CD4-positive, alpha-beta T cell treated with Interferon alpha-2 for 1 hour (primary cell): ENCODE measurements around the gene PANK1.

Experiments
- DNase-seq, 2 donors: peaks; one replicate each; pipeline ENCODE4 v3.0.0-alpha.2; 2020 to 2022

PANK1 gene

GRCh38 chr10:89644967-89645741 is at the start of gene PANK1:
TSS of gene PANK1 (minus strand) at chr10:89645242. CDS start at chr10:89644891, 351 bp downstream.
- DNase-seq, result peak; percentile 53 to 73

GRCh38 chr10:89693176-89693575 is 48.1 kb upstream of the PANK1 start:
- no peak for DNase-seq

GRCh38 chr10:89692416-89692815 is 47.4 kb upstream of the PANK1 start:
- no peak for DNase-seq

- DNase-seq, result no peak
Measured at GRCh38 chr10:89690027-89690426, 45.0 kb upstream of the PANK1 start.

- DNase-seq, result no peak
Measured at GRCh38 chr10:89685936-89686335, 40.9 kb upstream of the PANK1 start.

GRCh38 chr10:89684604-89685003 is 39.6 kb upstream of the PANK1 start:
- peak in 1 of 2 donors; percentile 11 for DNase-seq

GRCh38 chr10:89683883-89684282 is 38.8 kb upstream of the PANK1 start:
- no peak for DNase-seq

- DNase-seq, result no peak
Measured at GRCh38 chr10:89679986-89680385, 34.9 kb upstream of the PANK1 start.

- DNase-seq, result no peak
Measured at GRCh38 chr10:89677341-89677740, 32.3 kb upstream of the PANK1 start.

GRCh38 chr10:89670926-89671325 is 25.9 kb upstream of the PANK1 start:
- DNase-seq, result no peak

GRCh38 chr10:89669985-89670384 is 24.9 kb upstream of the PANK1 start:
- DNase-seq, result no peak

- no peak for DNase-seq
Measured at GRCh38 chr10:89668386-89669071, 23.5 kb upstream of the PANK1 start.

GRCh38 chr10:89666138-89666537 is 21.1 kb upstream of the PANK1 start:
- DNase-seq, result no peak

- no peak for DNase-seq
Measured at GRCh38 chr10:89665302-89665701, 20.3 kb upstream of the PANK1 start.

GRCh38 chr10:89664203-89664602 is 19.2 kb upstream of the PANK1 start:
- DNase-seq, result no peak

- DNase-seq, result no peak
Measured at GRCh38 chr10:89663144-89663543, 18.1 kb upstream of the PANK1 start.

- no peak for DNase-seq
Measured at GRCh38 chr10:89662596-89662995, 17.6 kb upstream of the PANK1 start.

GRCh38 chr10:89659143-89660131 is 14.4 kb upstream of the PANK1 start:
- no peak for DNase-seq

- DNase-seq, result no peak
Measured at GRCh38 chr10:89657302-89657701, 12.3 kb upstream of the PANK1 start.

GRCh38 chr10:89655722-89656121 is 10.7 kb upstream of the PANK1 start:
- DNase-seq, result no peak

GRCh38 chr10:89653410-89653869 is 8.4 kb upstream of the PANK1 start:
- DNase-seq, result no peak

- DNase-seq, result no peak
Measured at GRCh38 chr10:89652806-89653370, 7.8 kb upstream of the PANK1 start.
